Measurements from ENCODE around the gene ESPL1.

GRCh38 chr12:53227836-53228235, 40.3 kb upstream of the ESPL1 start:
- TF ChIP-seq POLR2A (IDR thresholded peaks at IDR 0.05; ENCODE audit: low read depth, low read length) (no peak), CTCF (IDR thresholded peaks at IDR 0.05; ENCODE audit: extremely low read depth in 1 of 2, insufficient read depth in 1 of 2, low read depth in 1 of 2, low read length in 2 of 2) (no peak), JUN (IDR thresholded peaks at IDR 0.05; ENCODE audit: borderline replicate concordance, insufficient read depth, insufficient read length, low read depth) (no peak), EZH2 (IDR thresholded peaks at IDR 0.05; ENCODE audit: borderline replicate concordance, low read depth, low read length, severe bottlenecking) (no peak), FOS (IDR thresholded peaks at IDR 0.05; ENCODE audit: borderline replicate concordance, insufficient read depth, low read length) (no peak)
